Measurements from ENCODE around the gene H2BK1.

Gene H2BK1

DNA sequence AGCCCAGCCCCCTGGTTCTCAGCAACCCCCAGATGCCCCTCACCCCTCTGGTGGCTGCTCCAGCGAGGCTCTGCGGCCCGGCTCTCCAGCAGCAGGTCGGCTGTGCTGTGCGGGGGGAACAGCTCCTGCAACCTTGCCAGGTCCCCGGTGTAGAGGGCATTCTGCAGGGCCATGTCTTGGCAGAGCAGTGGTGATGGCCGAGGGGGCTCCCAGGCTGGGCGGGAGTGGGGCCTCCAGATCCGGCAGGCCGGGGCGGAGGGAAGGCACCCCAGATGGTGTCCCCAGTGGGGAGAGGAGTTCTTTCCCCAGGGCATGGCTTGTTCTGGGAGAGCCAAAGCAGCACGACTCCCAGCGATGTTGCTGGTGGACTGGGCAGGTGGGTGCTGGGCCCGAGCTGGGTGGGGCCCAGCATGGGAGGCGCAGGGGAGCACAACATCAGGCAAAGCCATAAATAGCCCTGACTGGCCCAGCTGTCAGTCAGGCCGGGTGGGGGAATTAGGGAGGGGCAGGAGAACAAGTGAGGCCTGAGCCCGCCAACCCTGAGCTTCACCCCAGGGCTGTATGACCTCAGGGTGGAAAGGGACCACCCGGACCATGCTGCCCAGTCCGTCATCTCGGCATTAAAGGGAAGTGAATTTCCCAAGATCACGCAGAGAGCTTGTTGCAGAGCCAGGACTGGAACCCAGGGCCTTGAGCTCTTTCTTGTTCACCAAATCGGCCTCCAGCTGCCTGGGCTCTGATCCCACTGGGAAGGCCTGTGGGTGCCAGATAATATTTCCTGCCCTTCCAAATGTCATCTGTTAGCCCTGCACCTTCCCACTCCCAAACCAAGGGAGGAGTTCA, 22.7 kb downstream of the H2BK1 start:
- peaks cover 16% of the 10 kb centered on the region for H3K4me1 Mint-ChIP-seq
- H3K27me3 Mint-ChIP-seq = peaks cover 71% of the 10 kb centered on the region
- no peak for ATAC-seq
- no peak overlapping the region for H3K27ac Mint-ChIP-seq
- no peaks in the 10 kb centered on the region for H3K36me3 Mint-ChIP-seq
- H3K4me3 Mint-ChIP-seq = no peak overlapping the region
- no peaks in the 10 kb centered on the region for H3K9me3 Mint-ChIP-seq

DNA sequence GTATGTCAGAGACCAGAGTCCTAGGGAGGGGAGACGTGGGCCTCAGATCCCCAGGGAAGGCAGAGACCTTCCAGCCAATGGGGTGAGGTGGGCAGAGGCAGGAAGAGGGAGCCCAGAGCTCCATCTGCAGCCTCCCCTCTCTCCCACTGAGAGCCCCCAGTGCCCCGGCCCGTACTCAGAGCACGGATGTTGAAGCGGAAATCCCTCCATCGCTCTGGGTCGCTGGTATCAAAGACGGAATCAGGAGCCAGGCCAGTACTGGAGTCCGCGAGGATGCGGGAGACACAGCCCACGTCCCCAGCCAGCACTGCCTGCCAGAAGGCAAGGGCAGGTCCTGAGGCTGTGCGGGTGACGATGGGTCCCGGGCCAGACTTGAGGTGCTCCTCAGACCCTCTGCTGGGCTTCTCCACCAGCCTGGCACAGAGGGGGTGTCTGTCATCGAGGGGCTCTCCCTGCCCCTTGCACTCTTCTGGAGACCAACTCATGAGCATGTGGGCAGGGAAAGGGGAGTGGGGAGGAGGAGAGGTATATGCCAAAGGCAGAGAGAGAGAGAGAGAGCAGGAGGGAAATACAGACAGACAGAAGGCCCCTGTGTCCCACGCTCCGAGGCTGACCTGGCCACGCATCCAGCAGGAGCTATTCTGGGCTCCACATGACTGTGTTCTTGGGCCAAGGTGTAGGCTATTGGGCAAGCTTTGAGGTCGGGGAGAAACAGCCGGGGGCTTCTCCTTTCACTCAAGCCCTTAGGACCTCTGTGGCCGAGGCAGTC, 23.5 kb downstream of the H2BK1 start, which contains the start of gene ASB10:
TSS of gene ASB10 (minus strand) at position 611 of the 769 bp plus-strand sequence. CDS start at position 491, 120 bp downstream.
- Mint-ChIP-seq H3K4me1 (peaks cover 16% of the 10 kb centered on the region), H3K9me3 (no peaks in the 10 kb centered on the region), H3K27ac (no peak within 1 kb of the TSS), H3K27me3 (peaks cover 77% of the 10 kb centered on the region), H3K4me3 (no peak within 1 kb of the TSS), H3K36me3 (no peaks in the 10 kb centered on the region)
- no peak for ATAC-seq

DNA sequence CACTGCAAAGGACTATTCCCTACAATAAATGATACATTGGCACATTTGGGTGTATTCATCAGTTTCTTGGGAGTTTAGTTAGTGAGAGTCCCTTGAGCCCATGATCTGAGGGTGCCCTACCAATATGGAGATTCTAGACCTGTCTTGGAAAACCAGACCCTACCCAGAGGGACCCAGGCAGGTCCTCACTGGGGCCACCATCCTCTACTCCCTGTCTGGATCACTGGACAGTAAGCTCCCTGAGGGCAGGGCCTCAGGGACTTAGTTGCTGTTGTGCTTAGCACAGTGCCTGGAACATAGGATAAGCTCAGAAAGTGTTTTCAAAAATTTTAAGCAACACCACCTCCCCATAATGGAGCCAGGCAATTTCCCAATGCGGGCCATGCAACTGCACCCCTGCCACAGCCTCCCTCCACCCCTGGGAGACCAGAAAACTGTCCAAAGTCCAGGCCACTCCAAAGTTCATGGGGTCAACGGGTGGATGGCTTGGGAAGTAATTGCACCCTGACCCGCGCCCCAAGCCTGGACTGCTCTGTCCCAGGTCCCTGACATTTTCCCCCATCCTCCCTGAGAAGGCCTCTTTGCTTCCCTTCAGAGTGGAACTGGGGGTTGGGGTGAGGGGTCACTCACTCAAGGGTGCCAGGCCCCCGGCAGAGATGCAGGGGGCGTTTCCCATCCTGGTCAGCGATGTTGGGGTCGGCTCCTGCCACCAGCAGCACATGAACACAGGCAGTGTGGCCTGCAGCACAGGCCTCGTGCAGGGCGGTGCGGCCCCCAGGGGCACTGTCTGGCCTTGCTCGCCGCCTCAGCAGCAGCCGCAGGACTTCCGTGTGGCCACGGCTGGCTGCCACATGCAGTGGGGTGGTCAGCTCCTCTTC, 24.3 kb downstream of the H2BK1 start:
- no peaks in the 10 kb centered on the region for H3K36me3 Mint-ChIP-seq
- no peaks in the 10 kb centered on the region for H3K9me3 Mint-ChIP-seq
- peaks cover 16% of the 10 kb centered on the region for H3K4me1 Mint-ChIP-seq
- ATAC-seq = no peak
- H3K4me3 Mint-ChIP-seq = no peak overlapping the region
- peaks cover 73% of the 10 kb centered on the region for H3K27me3 Mint-ChIP-seq
- H3K27ac Mint-ChIP-seq = no peak overlapping the region

DNA sequence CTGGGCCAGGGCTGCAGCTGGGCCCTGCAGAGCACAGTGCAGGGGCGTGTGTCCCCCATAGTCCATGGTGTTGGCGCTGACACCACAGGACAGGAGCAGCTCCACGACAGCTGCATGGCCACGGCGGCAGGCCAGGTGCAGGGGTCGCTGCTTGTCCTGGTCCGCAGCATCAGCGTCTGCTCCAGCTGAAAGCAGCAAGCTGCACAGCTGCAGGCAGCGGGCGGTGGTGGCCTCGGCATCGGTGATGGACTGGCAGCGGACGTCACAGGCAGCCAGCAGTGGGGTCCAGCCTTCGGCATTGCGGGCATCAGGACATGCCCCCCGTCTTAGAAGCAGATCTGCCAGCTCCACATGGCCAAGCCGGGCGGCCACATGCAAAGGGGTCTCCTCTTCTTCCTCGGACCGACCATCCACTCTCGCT, 29.3 kb downstream of the H2BK1 start:
- ATAC-seq = no peak
- H3K27ac Mint-ChIP-seq = no peak overlapping the region
- H3K9me3 Mint-ChIP-seq = no peaks in the 10 kb centered on the region
- no peaks in the 10 kb centered on the region for H3K4me1 Mint-ChIP-seq
- peaks cover 68% of the 10 kb centered on the region for H3K27me3 Mint-ChIP-seq
- no peaks in the 10 kb centered on the region for H3K36me3 Mint-ChIP-seq
- H3K4me3 Mint-ChIP-seq = no peak overlapping the region

DNA sequence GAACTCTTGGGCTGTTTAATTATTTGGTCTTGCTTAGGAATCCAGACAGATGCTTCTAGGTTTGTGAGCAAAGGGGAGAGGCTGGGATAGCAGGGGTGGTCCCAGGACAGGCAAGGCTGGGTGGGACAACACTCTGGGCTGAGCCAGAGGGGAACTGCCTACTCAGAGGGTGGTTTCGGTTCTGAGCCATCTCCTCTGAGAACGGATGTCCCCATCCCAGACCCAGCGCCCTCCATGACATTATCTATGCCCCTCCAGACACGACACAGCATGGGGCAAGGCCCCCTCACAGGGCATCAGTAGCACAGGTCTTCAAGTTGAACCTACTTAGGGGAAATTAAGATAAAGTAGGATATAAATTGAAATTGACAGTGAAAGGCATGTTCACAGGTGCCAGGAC, 30.3 kb downstream of the H2BK1 start:
- Mint-ChIP-seq H3K27ac (no peak overlapping the region), H3K36me3 (no peaks in the 10 kb centered on the region), H3K9me3 (no peaks in the 10 kb centered on the region), H3K27me3 (peaks cover 70% of the 10 kb centered on the region), H3K4me3 (no peak overlapping the region), H3K4me1 (no peaks in the 10 kb centered on the region)
- ATAC-seq = no peak

DNA sequence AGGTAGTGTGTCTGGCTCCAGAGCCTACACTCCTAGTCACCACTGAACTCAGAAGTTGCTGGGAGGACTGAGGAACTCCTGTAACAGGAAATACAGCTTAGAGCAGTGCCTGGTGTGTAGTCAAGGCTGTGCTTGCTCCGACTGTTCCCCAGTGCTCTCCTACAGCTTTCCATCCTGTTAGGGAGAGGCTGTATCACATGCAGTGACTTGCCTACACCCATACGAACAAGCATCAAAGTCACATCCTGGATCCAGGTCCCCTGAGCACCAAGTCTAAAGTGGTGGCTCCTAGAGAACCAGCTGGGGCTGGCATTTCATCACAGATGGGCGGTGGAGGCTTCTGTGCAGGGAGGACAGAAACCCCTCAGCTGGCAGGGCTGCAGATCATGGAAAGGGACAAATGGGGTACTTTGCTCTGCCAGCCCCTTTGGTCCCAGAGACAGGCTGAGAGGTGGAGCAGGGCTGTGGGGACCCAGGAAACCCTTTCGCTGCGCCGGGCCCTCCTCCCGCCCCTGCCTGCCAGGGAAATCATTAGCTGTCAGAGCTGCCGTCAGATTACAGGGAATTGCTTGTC, 30.9 kb downstream of the H2BK1 start:
- no peaks in the 10 kb centered on the region for H3K36me3 Mint-ChIP-seq
- no peak for ATAC-seq
- H3K27me3 Mint-ChIP-seq = peaks cover 74% of the 10 kb centered on the region
- H3K9me3 Mint-ChIP-seq = no peaks in the 10 kb centered on the region
- H3K27ac Mint-ChIP-seq = no peak overlapping the region
- H3K4me3 Mint-ChIP-seq = no peak overlapping the region
- no peaks in the 10 kb centered on the region for H3K4me1 Mint-ChIP-seq

DNA sequence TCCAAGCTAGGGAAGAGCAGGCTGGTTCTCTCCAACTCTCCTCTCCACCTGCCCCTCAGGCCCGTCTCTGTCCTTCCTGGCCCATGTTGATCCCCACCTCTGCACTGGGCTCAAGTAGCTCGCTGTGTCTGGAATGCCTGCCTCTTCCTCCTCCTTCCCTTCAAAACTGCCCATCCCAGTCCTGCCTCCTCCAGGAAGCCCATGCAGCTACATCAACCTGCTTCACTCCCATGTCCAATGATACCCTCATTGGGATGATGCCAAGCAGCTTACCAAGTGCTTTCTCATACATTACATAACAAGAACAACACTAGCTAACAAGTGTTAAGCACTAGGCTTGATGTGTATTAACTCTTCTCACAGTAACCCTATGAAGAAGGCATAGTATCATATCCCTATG, 31.5 kb downstream of the H2BK1 start:
- H3K9me3 Mint-ChIP-seq = no peaks in the 10 kb centered on the region
- peaks cover 73% of the 10 kb centered on the region for H3K27me3 Mint-ChIP-seq
- H3K36me3 Mint-ChIP-seq = no peaks in the 10 kb centered on the region
- no peaks in the 10 kb centered on the region for H3K4me1 Mint-ChIP-seq
- H3K4me3 Mint-ChIP-seq = no peak overlapping the region
- no peak overlapping the region for H3K27ac Mint-ChIP-seq
- no peak for ATAC-seq

DNA sequence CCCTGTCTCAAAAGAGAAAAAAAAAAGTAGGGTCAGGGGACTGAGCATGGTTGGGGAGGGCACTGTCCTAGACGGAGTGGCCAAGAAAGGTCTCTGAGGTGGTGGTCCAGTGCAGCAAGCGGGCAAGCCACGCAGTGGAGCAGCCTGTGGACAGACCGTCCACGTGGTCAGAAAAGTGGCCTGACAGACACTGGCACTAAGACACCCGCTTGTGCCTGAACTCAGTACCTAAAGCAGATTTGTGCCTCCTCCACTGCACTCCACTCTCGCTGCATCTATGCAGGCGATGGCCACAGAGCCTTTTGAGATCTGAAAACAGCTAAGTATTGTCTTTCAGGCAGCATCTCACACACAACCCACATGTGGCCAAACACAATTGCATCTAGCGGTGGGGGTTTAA, 32.1 kb downstream of the H2BK1 start:
- no peaks in the 10 kb centered on the region for H3K9me3 Mint-ChIP-seq
- no peaks in the 10 kb centered on the region for H3K4me1 Mint-ChIP-seq
- no peak overlapping the region for H3K27ac Mint-ChIP-seq
- peaks cover 75% of the 10 kb centered on the region for H3K27me3 Mint-ChIP-seq
- no peak overlapping the region for H3K4me3 Mint-ChIP-seq
- no peaks in the 10 kb centered on the region for H3K36me3 Mint-ChIP-seq
- no peak for ATAC-seq

DNA sequence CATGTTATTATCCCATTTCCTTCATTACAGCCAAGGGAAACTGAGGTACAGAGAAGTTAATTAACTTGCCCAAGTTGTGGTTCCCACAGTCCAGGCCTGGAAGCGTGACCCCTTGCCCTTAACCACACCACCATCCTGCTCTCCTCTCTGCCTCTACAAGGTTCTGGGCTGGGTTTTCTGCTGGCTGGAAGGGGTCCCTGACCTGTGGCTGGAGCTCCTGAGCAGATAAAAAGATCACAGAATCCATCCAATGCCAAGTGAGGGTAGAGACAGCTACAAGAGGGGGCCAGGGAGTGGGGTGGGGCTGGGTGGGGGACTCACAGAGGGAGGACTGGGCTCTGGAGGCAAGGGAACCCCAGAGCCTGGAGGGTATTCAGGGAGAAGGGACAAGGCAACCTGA, 33.0 kb downstream of the H2BK1 start:
- no peaks in the 10 kb centered on the region for H3K9me3 Mint-ChIP-seq
- H3K4me3 Mint-ChIP-seq = no peak overlapping the region
- H3K36me3 Mint-ChIP-seq = no peaks in the 10 kb centered on the region
- peaks cover 82% of the 10 kb centered on the region for H3K27me3 Mint-ChIP-seq
- H3K27ac Mint-ChIP-seq = no peak overlapping the region
- no peak for ATAC-seq
- H3K4me1 Mint-ChIP-seq = peaks cover 7% of the 10 kb centered on the region

DNA sequence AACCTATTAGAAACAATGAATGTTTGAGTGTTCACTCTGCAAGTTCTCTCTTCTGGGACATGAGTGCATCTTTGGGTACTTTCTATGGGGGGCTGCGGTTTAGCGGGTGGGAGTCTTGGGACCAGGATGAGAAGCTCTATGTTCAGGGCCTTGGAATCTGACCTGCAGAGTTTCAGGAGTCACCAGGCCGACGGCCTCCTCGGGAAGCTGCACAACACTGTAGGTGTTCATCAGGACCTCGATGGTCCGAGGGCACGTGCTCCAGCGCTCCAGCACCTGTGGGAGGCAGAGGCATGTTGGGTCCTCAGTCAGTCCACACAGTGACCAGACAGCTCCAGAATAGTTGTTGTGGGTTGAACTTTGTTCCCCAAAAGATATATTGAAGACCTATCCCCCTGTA, 33.9 kb downstream of the H2BK1 start:
- H3K9me3 Mint-ChIP-seq = no peaks in the 10 kb centered on the region
- peaks cover 83% of the 10 kb centered on the region for H3K27me3 Mint-ChIP-seq
- no peaks in the 10 kb centered on the region for H3K36me3 Mint-ChIP-seq

DNA sequence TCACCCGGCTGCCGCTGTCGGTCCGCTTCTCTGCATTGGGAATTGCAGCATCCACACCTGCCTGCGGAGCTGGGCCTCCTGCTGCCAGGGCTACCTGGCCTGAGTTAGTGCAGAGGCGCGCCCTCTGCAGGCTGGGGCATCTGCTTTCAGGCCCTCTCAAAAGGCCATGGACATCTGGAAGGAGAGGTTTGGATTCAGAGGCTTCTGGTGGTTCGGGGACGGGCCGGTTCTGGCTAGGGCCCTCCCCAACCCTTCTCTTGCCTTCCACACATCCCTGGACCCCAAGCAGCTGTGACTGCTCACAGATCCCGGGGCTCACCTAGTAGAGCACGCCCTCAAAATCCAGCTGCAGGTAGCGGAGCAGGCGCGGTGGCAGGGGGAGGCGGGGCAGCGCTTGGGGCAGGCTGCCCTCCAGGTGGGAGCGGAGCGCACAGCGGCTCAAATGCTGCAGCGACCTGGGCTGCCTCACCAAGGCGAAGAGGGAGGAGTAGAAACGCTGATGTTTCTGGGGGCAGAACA, 34.4 kb downstream of the H2BK1 start:
- no peaks in the 10 kb centered on the region for H3K9me3 Mint-ChIP-seq
- peaks cover 88% of the 10 kb centered on the region for H3K27me3 Mint-ChIP-seq
- H3K4me1 Mint-ChIP-seq = peaks cover 8% of the 10 kb centered on the region
- H3K36me3 Mint-ChIP-seq = no peaks in the 10 kb centered on the region
- no peak overlapping the region for H3K27ac Mint-ChIP-seq
- no peak overlapping the region for H3K4me3 Mint-ChIP-seq
- no peak for ATAC-seq

More for the DNA sequence above, 33.9 kb downstream of the H2BK1 start:
- Mint-ChIP-seq H3K4me3 (no peak overlapping the region), H3K27ac (no peak overlapping the region), H3K4me1 (peaks cover 8% of the 10 kb centered on the region)
- ATAC-seq = no peak

DNA sequence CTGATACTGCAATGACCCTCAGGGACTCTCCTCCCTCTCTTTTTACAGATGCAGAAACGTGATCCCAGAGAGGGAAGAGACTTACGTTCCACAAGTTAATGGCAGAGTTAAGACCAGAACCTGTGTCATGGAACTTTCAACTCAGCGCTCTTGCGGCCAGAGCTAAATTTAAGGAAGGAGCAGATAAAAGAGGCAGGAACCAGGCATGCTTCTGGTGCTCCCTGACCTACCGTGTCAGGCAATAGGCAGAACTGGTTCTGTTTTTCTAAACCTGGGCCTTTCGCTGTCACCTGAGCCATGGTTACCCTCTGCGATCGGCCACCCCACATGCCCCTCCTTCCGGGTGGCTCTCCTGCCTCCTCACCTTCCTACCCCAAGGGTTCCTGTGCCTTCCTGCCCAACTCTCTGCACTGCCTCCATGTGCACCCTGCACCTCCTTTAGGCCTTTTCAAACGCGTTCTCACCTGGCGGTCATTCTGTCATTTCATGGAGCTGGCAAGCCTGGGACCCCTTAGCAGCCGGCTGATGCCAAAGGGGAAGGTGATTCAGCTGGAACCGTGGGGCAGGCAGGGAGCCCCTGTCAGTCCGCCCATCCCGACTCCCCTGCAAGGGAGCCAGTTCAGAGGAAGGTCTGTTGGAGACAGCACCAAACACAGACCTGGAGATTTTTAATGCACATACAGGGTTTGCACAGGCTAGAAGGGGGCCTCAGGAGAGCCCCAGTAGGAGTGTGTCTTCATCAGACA, 35.1 kb downstream of the H2BK1 start:
- no peak overlapping the region for H3K27ac Mint-ChIP-seq

DNA sequence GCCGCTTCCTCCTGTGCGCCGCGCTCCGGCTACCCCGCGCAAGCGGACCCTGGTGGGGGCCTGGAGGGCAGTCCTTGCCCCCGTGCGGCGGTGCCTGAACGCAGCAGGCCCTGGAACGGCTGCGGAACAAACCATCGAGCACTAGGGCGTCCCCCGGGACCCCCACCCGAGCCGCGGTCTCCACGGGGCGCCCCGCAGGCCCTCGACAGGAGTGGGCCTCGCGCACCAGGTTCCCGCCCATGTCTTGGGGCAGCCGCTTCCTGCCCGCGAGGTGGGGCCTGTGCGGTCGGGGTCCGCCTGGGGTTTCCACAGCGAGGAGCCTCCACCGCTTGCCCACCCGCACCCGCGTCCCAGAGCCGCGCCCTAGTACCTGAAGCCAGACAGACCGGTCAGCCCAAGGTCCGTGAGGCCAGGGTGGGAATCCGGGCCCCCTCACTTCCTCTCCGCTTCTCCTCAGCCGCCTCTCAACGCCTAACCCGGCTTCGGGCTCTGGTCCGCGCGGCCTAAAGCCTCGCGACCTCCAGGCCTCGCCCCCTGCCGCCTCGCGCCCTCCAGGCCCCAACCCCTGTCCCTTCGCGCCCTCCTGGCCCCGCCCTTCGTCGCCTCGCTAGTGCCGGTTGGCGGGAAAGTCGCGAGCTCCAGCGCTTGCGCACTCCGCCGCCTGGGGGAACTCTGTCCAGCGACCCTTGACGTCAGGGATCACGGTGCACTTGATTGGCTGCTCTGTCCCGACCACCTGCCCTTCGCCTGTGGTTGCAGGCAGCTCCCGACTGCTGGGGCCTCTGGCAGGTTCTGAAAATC, 35.8 kb downstream of the H2BK1 start:
- peak; percentile 18 for ATAC-seq
- no peaks in the 10 kb centered on the region for H3K9me3 Mint-ChIP-seq
- peaks cover 8% of the 10 kb centered on the region for H3K4me1 Mint-ChIP-seq
- H3K4me3 Mint-ChIP-seq = no peak overlapping the region
- peaks cover 94% of the 10 kb centered on the region for H3K27me3 Mint-ChIP-seq
- no peak overlapping the region for H3K27ac Mint-ChIP-seq
- no peaks in the 10 kb centered on the region for H3K36me3 Mint-ChIP-seq

More for the DNA sequence above, 35.1 kb downstream of the H2BK1 start:
- Mint-ChIP-seq H3K4me1 (peaks cover 8% of the 10 kb centered on the region), H3K4me3 (no peak overlapping the region), H3K27me3 (peaks cover 90% of the 10 kb centered on the region), H3K36me3 (no peaks in the 10 kb centered on the region), H3K9me3 (no peaks in the 10 kb centered on the region)
- ATAC-seq = no peak
